ENCODE data around the gene FSTL4. TPM values are rescaled to one million over a fixed set of nuclear protein-coding genes. Genes with fewer than 3 reads are reported as not detected.

FSTL4 gene
- total and polyA plus RNA-seq, 2 donors (not counting 1 experiment from before 2014, with no cell fraction given): 0.31 to 6.7 TPM

DNA sequence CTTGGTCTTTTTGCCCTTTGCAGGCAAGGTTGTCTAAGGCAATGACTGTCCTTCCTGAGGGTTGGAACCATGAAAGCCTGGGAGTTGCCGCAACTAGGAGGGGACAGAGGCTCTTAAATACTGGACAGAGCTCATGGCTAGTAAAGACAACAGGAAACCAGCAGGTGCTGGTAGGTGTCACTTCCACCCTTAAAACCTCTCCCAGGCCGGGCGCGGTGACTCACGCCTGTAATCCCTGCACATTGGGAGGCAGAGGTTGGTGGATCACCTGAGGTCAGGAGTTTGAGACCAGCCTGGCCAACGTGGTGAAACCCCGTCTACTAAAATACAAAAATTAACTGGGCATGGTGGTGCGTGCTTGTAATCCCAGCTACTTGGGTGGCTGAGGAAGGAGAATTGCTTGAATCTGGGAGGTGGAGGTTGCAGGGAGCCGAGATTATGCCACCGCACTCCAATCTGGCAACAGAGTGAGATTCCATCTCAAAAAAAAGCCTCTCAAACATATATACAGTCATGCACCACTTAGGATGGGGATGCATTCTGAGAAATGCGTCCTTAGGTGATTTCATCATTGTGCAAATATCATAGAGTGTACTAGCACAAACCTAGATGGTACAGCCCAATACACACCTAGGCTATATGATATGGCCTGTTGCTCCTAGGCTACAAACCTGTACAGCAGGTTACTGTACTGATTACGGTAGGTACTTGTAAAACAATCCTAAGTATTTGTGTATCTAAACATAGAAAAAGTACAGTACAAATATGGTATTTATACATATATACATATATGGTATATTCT, 457.9 kb downstream of the FSTL4 start:
- H3K27me3 Mint-ChIP-seq: no peaks in the 10 kb centered on the region
- ChIA-PET CTCF (no interaction called here), POLR2A (no interaction called here)
- no peak for ATAC-seq (ENCODE audit: low read depth)
- TF ChIP-seq EZH2 (IDR thresholded peaks at IDR 0.05; ENCODE audit: borderline replicate concordance, insufficient read depth, low read depth, low read length, poor library complexity, severe bottlenecking): no peak
- TF ChIP-seq, protein P1, sequence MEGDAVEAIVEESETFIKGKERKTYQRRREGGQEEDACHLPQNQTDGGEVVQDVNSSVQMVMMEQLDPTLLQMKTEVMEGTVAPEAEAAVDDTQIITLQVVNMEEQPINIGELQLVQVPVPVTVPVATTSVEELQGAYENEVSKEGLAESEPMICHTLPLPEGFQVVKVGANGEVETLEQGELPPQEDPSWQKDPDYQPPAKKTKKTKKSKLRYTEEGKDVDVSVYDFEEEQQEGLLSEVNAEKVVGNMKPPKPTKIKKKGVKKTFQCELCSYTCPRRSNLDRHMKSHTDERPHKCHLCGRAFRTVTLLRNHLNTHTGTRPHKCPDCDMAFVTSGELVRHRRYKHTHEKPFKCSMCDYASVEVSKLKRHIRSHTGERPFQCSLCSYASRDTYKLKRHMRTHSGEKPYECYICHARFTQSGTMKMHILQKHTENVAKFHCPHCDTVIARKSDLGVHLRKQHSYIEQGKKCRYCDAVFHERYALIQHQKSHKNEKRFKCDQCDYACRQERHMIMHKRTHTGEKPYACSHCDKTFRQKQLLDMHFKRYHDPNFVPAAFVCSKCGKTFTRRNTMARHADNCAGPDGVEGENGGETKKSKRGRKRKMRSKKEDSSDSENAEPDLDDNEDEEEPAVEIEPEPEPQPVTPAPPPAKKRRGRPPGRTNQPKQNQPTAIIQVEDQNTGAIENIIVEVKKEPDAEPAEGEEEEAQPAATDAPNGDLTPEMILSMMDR (IDR thresholded peaks at IDR 0.05): no peak
- no peaks in the 10 kb centered on the region for H3K4me1 Mint-ChIP-seq
- H3K27me3 ChIP-seq (replicated peaks in 1 of 4; ENCODE audit: control extremely low read depth in 1 of 4, control insufficient read depth in 3 of 4, insufficient read depth in 4 of 4, low read length in 3 of 4): no peaks in the 10 kb centered on the region
- H3K27ac Mint-ChIP-seq: no peak overlapping the region
- no peaks in the 10 kb centered on the region for H4K20me1 ChIP-seq (ENCODE audit: control insufficient read depth, insufficient read depth, low read length, poor library complexity, severe bottlenecking)
- DNase-seq: no peak
- no peaks in the 10 kb centered on the region for H3K4me1 ChIP-seq (ENCODE audit: control insufficient read depth in 2 of 2, insufficient read depth in 2 of 2, low read length in 2 of 2)
- no peak overlapping the region for H3K4me3 Mint-ChIP-seq
- H3K4me2 ChIP-seq (replicated peaks; ENCODE audit: low read depth, low read length, poor library complexity, severe bottlenecking): no peak overlapping the region
- H3K36me3 ChIP-seq (replicated peaks in 1 of 2; ENCODE audit: control extremely low read depth in 1 of 2, control insufficient read depth in 1 of 2, extremely low read depth in 1 of 2, insufficient read depth in 2 of 2, low read length in 1 of 2): no peaks in the 10 kb centered on the region
- H3K27ac ChIP-seq (ENCODE audit: low read length in 2 of 2): no peak overlapping the region
- no peaks in the 10 kb centered on the region for H3K9me3 ChIP-seq (ENCODE audit: control extremely low read depth in 1 of 3, control insufficient read depth in 2 of 3, insufficient read depth in 1 of 3, low read length in 2 of 3)
- no peak overlapping the region for H3K9ac ChIP-seq (ENCODE audit: low read length)
- H3K4me3 ChIP-seq (ENCODE audit: control extremely low read depth in 1 of 5, extremely low read depth in 1 of 5, insufficient read depth in 1 of 5, low read depth in 2 of 5, low read length in 4 of 5): no peak overlapping the region
- no peaks in the 10 kb centered on the region for H3K79me2 ChIP-seq (ENCODE audit: control insufficient read depth, insufficient read depth, low read length)
- no peaks in the 10 kb centered on the region for H3K9me3 Mint-ChIP-seq (ENCODE audit: insufficient read depth)
- 100% methylated on average over 1 of the region's 12 CpGs for WGBS (ENCODE audit: insufficient coverage)
- intact Hi-C loops (cut with micrococcal nuclease): no loop called here
- no peak overlapping the region for H2AFZ ChIP-seq (ENCODE audit: insufficient read depth, low read depth, low read length, poor library complexity, severe bottlenecking)

DNA sequence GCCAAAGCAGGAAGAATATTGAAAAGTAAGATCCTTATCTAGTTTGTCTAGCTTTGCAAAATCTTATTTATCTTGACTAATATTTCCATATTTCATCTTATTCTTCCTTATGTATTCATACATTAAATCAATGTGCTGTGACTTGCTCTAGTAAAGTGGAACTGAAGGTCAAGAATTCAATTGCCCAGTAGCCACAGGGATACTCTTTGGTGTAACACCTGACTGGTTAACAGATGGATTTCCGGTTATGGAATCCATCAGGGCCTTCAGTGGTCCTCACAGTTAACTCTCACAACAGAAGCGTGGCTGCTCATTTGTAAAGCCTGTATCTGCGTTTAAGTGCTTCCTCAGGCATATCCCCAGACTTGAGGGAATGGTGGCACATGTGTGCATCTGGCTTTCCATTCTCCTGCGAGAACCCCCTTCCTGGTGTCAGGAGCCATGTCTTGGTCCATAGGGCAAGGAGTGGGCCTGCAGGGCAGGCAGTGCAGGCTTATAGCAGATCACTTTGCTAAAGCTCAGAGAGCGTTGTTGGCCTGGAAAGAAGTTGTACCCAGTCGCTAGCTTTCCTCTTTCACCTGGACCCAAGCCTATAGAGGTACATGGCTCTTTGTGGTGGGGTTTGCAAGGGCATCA, 461.3 kb downstream of the FSTL4 start:
- H2AFZ ChIP-seq (ENCODE audit: insufficient read depth, low read depth, low read length, poor library complexity, severe bottlenecking): no peak overlapping the region

More for the DNA sequence above, 461.3 kb downstream of the FSTL4 start:
- POLR2A ChIA-PET: no interaction called here
- Histone ChIP-seq H3K4me1 (ENCODE audit: control insufficient read depth in 2 of 2, insufficient read depth in 2 of 2, low read length in 2 of 2) (no peaks in the 10 kb centered on the region), H3K79me2 (ENCODE audit: control insufficient read depth, insufficient read depth, low read length) (no peaks in the 10 kb centered on the region), H3K36me3 (replicated peaks in 1 of 2; ENCODE audit: control extremely low read depth in 1 of 2, control insufficient read depth in 1 of 2, extremely low read depth in 1 of 2, insufficient read depth in 2 of 2, low read length in 1 of 2) (no peaks in the 10 kb centered on the region), H3K27ac (ENCODE audit: low read length in 2 of 2) (no peak overlapping the region), H3K4me2 (replicated peaks; ENCODE audit: low read depth, low read length, poor library complexity, severe bottlenecking) (no peak overlapping the region), H4K20me1 (ENCODE audit: control insufficient read depth, insufficient read depth, low read length, poor library complexity, severe bottlenecking) (no peaks in the 10 kb centered on the region), H3K9me3 (ENCODE audit: control extremely low read depth in 1 of 3, control insufficient read depth in 2 of 3, insufficient read depth in 1 of 3, low read length in 2 of 3) (no peaks in the 10 kb centered on the region), H3K27me3 (replicated peaks in 1 of 4; ENCODE audit: control extremely low read depth in 1 of 4, control insufficient read depth in 3 of 4, insufficient read depth in 4 of 4, low read length in 3 of 4) (no peaks in the 10 kb centered on the region), H3K4me3 (ENCODE audit: control extremely low read depth in 1 of 5, extremely low read depth in 1 of 5, insufficient read depth in 1 of 5, low read depth in 2 of 5, low read length in 4 of 5) (no peak overlapping the region), H3K9ac (ENCODE audit: low read length) (no peak overlapping the region)
- Mint-ChIP-seq H3K27me3 (no peaks in the 10 kb centered on the region), H3K4me3 (no peak overlapping the region), H3K4me1 (no peaks in the 10 kb centered on the region), H3K27ac (no peak overlapping the region), H3K9me3 (ENCODE audit: insufficient read depth) (no peaks in the 10 kb centered on the region)
- intact Hi-C loops (cut with micrococcal nuclease): no loop called here
- 96% methylated on average over 4 of the region's 6 CpGs for WGBS (ENCODE audit: insufficient coverage)
- TF ChIP-seq EZH2 (IDR thresholded peaks at IDR 0.05; ENCODE audit: borderline replicate concordance, insufficient read depth, low read depth, low read length, poor library complexity, severe bottlenecking): no peak
- TF ChIP-seq, protein P1 (IDR thresholded peaks at IDR 0.05): no peak
- CTCF ChIA-PET: interaction anchor here (0.7 to 1.0 kb wide), 2 partner anchors 216 to 267 kb away, joined by 3 to 4 read pairs; no protein-coding TSS in a partner anchor
- ATAC-seq (ENCODE audit: low read depth) (no peak), DNase-seq (no peak)

Data from B cell (primary cell).